Activated T-cell treated with anti-CD3 and anti-CD28 coated beads, Interleukin-2, amount 50 U/mL, for 4 hours (primary cell): ENCODE data around the gene TIMELESS. TPM values are rescaled to one million over a fixed set of nuclear protein-coding genes. Genes with fewer than 3 reads are reported as not detected.
"Not testable (repeated sequence)": the region's sequence is repeated elsewhere in the genome, so short reads cannot be mapped to it uniquely, and the experiment has no call there.

Experiments used
- ATAC-seq, 2 donors: fragments of 200-7000 bp; cut with Tn5 transposase; one replicate each; pipeline ENCODE4 v1.10.0; 2021
- DNase-seq: peaks from one replicate; pipeline ENCODE4 v3.0.0-alpha.2; 2020
- H3K27me3 Mint-ChIP-seq: one replicate; pipeline ENCODE4 v1.8.0; 2021; ENCODE audit warnings: low read depth, mixed read lengths
- H3K36me3 Mint-ChIP-seq: one replicate; pipeline ENCODE4 v1.8.0; 2022; ENCODE audit warnings: mixed read lengths; ENCODE audit not compliant: insufficient read depth
- H3K4me1 Mint-ChIP-seq: one replicate; pipeline ENCODE4 v1.8.0; 2021; ENCODE audit warnings: low read depth, mixed read lengths
- H3K4me3 Mint-ChIP-seq: one replicate; pipeline ENCODE4 v1.8.0; 2021; ENCODE audit warnings: mild to moderate bottlenecking, moderate library complexity, mixed read lengths
- H3K9me3 Mint-ChIP-seq: one replicate; pipeline ENCODE4 v1.8.0; 2021; ENCODE audit warnings: mixed read lengths
- total RNA-seq, 3 donors: library from RNA; stranded (reverse); gene quantifications; one replicate each; pipeline ENCODE4 v1.2.1, GENCODE V29; 2021

TIMELESS gene
- total RNA-seq, 3 donors from 2014 or later = 35.2 to 45.2 (median 36.6) TPM

- ATAC-seq, H3K36me3 Mint-ChIP-seq, DNase-seq, H3K4me3 Mint-ChIP-seq, H3K4me1 Mint-ChIP-seq, H3K27me3 Mint-ChIP-seq: not testable (repeated sequence)
- peaks cover 16% of the 10 kb centered on the region for H3K9me3 Mint-ChIP-seq
Measured at GRCh38 chr12:56401612-56402011, 47.6 kb downstream of the TIMELESS start.

- H3K27me3 Mint-ChIP-seq, DNase-seq, H3K4me1 Mint-ChIP-seq, H3K4me3 Mint-ChIP-seq, H3K36me3 Mint-ChIP-seq, ATAC-seq: not testable (repeated sequence)
- H3K9me3 Mint-ChIP-seq = peaks cover 16% of the 10 kb centered on the region
Measured at GRCh38 chr12:56401125-56401524, 48.1 kb downstream of the TIMELESS start.

DNA sequence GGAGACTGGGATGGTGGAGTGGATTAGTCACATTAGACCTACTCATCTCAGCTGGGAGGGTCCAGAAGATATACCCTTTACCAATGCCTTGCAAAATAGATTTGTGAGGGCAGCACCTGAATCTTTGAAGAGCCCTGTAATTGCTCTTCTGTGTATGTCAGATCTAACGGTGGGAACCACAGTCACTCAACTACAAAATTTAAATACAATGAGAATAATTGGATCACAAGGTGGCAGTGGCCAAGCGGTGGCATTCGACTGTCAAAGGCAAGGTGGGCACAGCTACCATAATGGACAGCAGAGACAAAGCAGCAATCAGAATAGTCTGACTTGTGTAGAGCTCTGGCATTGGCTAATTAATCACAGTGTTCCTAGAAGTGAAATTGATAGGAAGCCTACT, 49.8 kb downstream of the TIMELESS start:
- H3K9me3 Mint-ChIP-seq = peaks cover 16% of the 10 kb centered on the region
- not testable (repeated sequence) for H3K4me1 Mint-ChIP-seq, DNase-seq, H3K36me3 Mint-ChIP-seq, ATAC-seq, H3K27me3 Mint-ChIP-seq, H3K4me3 Mint-ChIP-seq

DNA sequence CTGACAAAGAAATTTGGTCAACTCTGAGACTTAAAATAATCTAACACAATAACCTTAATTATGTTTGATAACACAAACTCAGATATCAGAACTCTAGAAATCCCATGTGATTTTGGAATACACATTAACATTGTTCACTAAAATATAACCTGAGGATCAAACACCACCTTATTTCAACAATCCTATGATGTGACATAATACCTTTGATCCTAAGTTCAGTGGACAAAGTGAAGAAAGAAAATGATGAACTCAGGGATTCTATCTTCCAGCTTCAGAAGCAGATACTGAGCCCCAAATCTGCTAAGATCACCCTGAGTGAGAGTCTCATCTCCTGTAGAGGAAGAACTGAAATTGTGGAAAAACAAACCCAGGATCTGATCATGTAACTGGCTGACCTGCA, 50.9 kb downstream of the TIMELESS start:
- ATAC-seq (no peak), DNase-seq (no peak)
- H3K36me3 Mint-ChIP-seq = no peaks in the 10 kb centered on the region

DNA sequence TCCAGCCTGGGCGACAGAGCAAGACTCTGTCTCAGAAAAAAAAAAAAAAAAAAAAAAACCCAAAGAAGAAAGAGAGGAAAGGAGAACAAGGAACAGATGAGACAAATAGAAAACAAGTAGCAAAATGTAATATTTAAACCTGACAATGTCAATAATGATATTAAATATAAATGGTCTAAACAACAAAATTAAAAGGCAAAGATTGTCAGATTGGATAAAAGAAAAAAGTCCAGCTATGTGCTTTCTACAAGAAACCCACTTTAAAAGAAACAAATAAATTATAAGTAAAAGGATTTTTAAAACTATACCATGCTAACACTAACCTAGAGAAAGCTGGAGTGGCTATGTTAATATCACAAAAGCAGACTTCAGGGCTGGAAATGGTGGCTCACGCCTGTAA, 56.9 kb downstream of the TIMELESS start:
- DNase-seq = no peak
- H3K27me3 Mint-ChIP-seq = no peaks in the 10 kb centered on the region
- no peaks in the 10 kb centered on the region for H3K9me3 Mint-ChIP-seq

More for the DNA sequence above, 50.9 kb downstream of the TIMELESS start:
- no peaks in the 10 kb centered on the region for H3K4me1 Mint-ChIP-seq
- H3K4me3 Mint-ChIP-seq = no peak overlapping the region
- H3K27me3 Mint-ChIP-seq = no peaks in the 10 kb centered on the region
- H3K9me3 Mint-ChIP-seq = peaks cover 16% of the 10 kb centered on the region

GRCh38 chr12:56391721-56392120, 57.5 kb downstream of the TIMELESS start:
- Mint-ChIP-seq H3K9me3 (no peaks in the 10 kb centered on the region), H3K27me3 (no peaks in the 10 kb centered on the region), H3K4me3 (no peak overlapping the region), H3K36me3 (no peaks in the 10 kb centered on the region), H3K4me1 (no peaks in the 10 kb centered on the region)
- ATAC-seq (no peak), DNase-seq (no peak)

More for the DNA sequence above, 56.9 kb downstream of the TIMELESS start:
- no peak for ATAC-seq
- Mint-ChIP-seq H3K4me3 (no peak overlapping the region), H3K36me3 (no peaks in the 10 kb centered on the region), H3K4me1 (no peaks in the 10 kb centered on the region)

DNA sequence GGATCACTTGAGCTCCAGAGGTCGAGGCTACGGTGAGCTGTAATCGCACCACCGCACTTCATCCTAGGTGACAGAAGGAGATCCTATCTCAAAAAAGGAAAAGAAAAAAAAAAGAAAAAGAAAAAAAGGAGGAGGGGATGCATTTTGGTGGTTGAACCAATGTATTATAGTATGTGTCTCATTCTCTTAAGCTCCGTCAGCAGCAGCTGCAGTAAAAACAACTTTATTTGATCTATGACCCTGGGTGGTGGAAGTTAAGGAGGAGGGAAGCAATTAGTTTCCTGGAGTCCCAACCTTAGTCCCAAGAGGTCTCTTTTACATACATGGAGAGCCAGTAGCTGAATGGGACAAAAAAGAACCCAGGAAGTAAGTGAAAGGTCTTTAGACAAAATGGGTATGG, 59.8 kb downstream of the TIMELESS start:
- no peak for DNase-seq

GRCh38 chr12:56387152-56387736, 62.0 kb downstream of the TIMELESS start:
- H3K36me3 Mint-ChIP-seq = no peaks in the 10 kb centered on the region
- no peaks in the 10 kb centered on the region for H3K9me3 Mint-ChIP-seq
- no peak overlapping the region for H3K4me3 Mint-ChIP-seq
- ATAC-seq (no peak), DNase-seq (no peak)
- H3K27me3 Mint-ChIP-seq = no peaks in the 10 kb centered on the region
- H3K4me1 Mint-ChIP-seq = no peaks in the 10 kb centered on the region

More for the DNA sequence above, 59.8 kb downstream of the TIMELESS start:
- no peak for ATAC-seq
- no peaks in the 10 kb centered on the region for H3K36me3 Mint-ChIP-seq
- H3K27me3 Mint-ChIP-seq = no peaks in the 10 kb centered on the region
- H3K9me3 Mint-ChIP-seq = no peaks in the 10 kb centered on the region
- H3K4me3 Mint-ChIP-seq = no peak overlapping the region
- no peaks in the 10 kb centered on the region for H3K4me1 Mint-ChIP-seq

DNA sequence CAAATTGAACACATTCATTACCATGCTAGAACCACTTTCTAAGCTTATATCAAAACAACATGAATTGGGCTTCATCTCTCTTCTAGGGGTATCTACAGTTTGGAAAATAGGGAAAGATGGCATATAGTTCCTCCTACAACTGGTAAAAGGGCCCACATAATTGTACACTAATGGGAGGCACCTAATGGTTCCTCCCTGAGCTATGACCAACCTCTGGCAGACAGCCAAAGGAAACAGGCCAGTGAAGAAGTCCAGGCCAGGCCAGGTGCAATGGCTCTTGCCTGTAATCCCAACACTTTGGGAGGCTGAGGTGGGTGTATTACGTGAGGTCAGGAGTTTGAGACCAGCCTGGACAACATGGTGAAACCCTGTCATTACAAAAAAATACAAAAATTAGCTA, 63.4 kb downstream of the TIMELESS start:
- Mint-ChIP-seq H3K36me3 (no peaks in the 10 kb centered on the region), H3K4me1 (no peaks in the 10 kb centered on the region), H3K9me3 (no peaks in the 10 kb centered on the region), H3K27me3 (no peaks in the 10 kb centered on the region), H3K4me3 (no peak overlapping the region)
- DNase-seq (no peak), ATAC-seq (no peak)

- Mint-ChIP-seq H3K27me3 (no peaks in the 10 kb centered on the region), H3K36me3 (no peaks in the 10 kb centered on the region), H3K4me3 (no peak overlapping the region), H3K4me1 (no peaks in the 10 kb centered on the region), H3K9me3 (no peaks in the 10 kb centered on the region)
- no peak for ATAC-seq
- DNase-seq = no peak
Measured at GRCh38 chr12:56382611-56383010, 66.6 kb downstream of the TIMELESS start.

- no peak for DNase-seq
Measured at GRCh38 chr12:56377989-56378316, 71.3 kb downstream of the TIMELESS start.

GRCh38 chr12:56377310-56377988, 71.8 kb downstream of the TIMELESS start:
- ATAC-seq (peak in 1 of 2 donors; percentile 71), DNase-seq (no peak)
- H3K9me3 Mint-ChIP-seq = peaks cover 6% of the 10 kb centered on the region
- no peaks in the 10 kb centered on the region for H3K4me1 Mint-ChIP-seq
- H3K36me3 Mint-ChIP-seq = peaks cover 2% of the 10 kb centered on the region
- no peak overlapping the region for H3K4me3 Mint-ChIP-seq
- no peaks in the 10 kb centered on the region for H3K27me3 Mint-ChIP-seq

More at GRCh38 chr12:56377989-56378316, 71.3 kb downstream of the TIMELESS start:
- Mint-ChIP-seq H3K9me3 (peaks cover 6% of the 10 kb centered on the region), H3K36me3 (peaks cover 2% of the 10 kb centered on the region), H3K4me1 (no peaks in the 10 kb centered on the region), H3K4me3 (no peak overlapping the region), H3K27me3 (no peaks in the 10 kb centered on the region)
- ATAC-seq = no peak

DNA sequence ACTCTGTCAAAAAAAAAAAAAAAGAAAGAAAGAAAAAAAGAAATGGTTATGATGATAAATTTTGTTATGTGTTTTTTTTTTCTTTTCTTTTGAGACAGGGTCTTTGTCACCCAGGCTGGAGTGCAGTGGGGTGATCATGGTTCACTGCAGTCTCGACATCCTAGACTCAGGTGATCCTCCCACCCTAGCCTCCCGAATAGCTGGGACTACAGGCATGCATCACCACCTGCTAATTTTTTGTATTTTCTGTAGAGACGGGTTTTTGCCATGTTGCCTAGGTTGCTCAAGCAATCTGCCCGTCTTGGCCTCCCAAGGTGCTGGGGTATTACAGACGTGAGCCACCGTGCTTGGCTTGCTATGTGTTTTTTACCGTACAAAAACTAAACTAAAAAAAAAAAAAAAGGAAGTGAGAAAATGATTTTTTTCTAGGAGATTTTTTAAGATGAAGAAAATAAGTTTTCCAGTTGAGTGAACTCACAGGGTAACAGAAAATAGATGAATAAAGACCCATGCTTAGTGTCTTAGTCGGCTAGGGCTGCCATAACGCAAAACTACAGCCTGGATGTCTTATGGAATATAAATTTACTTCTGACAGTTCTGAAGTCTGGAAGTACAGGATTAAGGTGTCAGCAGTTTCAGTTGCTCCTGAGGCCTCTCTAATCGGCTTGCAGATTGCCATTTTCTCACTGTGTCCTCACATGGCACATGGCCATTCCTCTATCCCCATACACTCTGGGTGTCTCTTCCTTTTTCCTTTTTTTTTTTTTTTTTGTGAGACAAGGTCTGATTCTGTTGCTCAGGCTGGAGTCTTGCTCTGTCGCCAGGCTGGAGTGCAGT, 73.4 kb downstream of the TIMELESS start:
- Mint-ChIP-seq H3K36me3 (peaks cover 2% of the 10 kb centered on the region), H3K4me1 (no peaks in the 10 kb centered on the region), H3K27me3 (no peaks in the 10 kb centered on the region), H3K9me3 (peaks cover 6% of the 10 kb centered on the region), H3K4me3 (no peak overlapping the region)
- DNase-seq = no peak
- no peak for ATAC-seq

DNA sequence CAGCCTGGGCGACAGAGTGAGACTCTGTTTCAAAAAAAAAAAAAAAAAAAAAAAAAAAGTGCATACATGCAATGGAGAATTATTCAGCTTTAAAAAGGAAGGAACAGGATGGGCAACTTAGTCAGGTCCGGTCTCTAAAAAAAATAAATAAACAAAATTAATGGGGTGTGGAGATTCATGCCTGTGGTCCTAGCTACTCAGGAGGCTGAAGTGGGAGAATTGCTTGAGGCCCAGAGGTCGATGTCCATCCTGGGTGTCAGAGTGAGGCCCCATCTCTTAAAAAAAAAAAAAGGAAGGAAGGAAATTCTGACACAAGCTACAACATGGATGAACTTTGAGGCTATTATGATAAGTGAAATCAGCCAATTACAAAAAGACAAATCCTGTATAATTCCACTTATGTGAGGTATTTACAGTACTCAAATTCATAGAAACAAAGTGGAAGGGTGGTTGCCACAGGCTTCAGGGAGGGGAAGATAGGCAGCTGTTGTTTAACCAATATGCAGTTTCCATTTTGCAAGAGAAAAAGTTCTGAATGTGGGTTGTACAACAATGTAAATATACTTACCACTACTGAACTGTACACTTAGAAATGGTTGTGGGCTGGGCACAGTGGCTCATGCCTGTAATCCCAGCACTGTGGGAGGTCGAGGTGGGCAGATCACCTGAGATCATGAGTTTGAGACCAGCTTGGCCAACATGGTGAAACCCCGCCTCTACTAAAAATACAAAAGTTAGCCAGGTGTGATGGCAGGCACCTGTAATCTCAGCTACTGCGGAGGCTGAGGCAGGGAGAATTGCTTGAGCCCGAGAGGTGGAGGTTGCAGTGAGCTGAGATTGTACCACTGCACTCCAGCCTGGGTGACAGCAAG, 74.3 kb downstream of the TIMELESS start:
- DNase-seq (no peak), ATAC-seq (no peak)
- Mint-ChIP-seq H3K27me3 (no peaks in the 10 kb centered on the region), H3K9me3 (peaks cover 6% of the 10 kb centered on the region), H3K4me1 (no peaks in the 10 kb centered on the region), H3K4me3 (no peak overlapping the region), H3K36me3 (peaks cover 2% of the 10 kb centered on the region)
